GF-D8 (cell line): Measurements from ENCODE around the gene ZFP42.
"Not testable (repeated sequence)": the region's sequence is repeated elsewhere in the genome, so short reads cannot be mapped to it uniquely, and the experiment has no call there.

Experiments
- DNase-seq: peaks from one replicate; lab custom pipeline; 2025; lab: John Stamatoyannopoulos, UW

The ZFP42 gene

DNA sequence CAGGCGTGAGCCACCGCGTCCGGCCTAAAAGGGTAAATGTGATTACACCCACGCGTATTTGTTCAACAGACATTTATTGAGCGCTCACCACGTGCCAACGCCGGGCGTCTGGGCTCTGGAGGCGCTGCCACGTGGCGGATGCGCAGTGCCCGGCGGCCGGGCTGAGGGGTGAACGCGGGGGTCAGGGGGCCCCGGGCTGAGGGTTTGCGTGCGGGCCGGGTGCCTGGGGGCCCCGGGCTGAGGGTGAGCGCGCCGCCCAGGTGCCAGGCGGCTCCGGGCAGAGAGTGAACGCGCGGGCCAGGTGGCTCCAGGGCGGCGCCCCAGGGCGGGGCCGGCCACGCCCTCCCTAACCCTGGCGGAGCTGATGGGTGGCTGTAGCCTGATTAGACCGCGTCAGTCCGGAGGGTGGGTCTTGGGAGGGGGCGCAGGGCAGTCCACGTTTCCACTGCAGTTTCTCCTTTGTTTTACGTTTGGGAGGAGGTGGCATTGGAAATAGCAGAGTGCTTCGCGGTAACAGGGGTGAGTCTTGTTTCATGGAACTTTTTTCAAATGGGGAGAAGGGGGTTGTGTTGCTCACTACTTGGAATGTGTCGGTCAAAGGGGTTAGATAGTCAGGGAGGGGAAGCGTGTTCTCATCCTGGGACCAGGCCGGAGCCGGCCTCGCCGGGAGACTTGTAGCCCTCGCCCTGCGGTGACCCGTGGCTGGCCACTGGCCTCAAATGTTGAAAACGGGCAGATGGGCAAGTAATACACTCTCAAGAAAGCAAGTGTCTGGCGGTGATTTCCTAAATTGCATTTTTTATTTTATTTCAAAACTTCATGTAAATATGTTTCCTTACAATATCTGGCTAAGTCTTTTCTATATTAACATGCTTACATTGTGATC, at the start of gene ZFP42:
TSS of gene ZFP42 (plus strand) at position 450 of the 886 bp plus-strand sequence. CDS start 7,037 bp downstream, outside the sequence.
- no peak for DNase-seq

DNA sequence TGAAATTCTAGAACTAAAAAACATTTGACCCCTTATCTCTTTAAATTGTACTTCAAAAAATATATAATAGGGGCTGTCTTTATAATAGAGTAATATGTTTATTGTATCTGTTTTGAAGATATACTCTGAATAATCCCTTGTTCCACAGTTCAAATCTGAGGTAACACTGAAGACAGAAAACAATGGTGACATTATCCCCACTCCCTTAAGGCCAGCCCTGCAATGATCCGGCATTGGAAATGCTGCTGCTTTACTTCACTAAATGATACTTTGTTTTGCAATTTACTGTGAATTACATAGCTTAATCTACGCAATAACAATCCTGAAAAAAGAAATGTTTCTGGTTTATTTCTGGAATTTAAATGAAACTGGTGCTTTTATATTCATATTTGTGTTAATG, 34.4 kb upstream of the ZFP42 start:
- no peak for DNase-seq

DNA sequence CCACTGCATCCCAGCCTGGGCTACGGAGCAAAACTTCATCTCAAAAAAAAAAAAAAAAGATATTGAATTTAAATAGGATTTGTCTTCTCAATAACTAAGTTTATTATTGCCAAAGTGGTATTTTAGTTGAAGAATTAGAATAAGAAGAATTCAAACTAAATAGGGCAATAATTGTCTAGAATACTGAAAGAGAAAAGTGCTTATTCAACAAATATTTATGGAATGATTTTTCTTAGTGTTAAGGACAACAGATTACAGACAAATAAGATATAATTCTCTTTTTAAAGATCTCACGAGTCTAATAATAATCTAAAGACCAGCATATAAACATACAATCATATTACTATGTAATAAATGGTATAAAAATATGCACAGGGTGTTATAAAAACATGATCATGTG, 33.6 kb upstream of the ZFP42 start:
- DNase-seq, result no peak

DNA sequence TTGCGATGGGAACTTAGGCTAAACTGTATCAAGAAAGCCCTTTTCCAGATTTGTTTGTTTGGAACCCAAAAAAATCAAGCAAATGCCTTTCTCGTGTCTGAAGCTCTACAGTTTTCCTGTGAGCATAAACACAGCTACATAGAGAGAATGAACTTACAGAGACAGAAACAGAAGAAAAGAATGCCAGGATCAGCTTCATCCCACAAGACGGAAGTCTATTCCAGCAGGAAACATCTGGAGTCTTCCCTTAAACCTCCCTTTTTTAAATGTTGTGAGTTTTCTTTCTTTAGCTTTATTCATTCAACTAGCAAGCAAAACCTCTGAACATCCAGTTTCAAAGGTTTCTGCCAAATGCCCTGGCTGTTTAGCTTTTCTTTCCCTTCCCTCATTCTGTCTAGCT, 32.6 kb upstream of the ZFP42 start:
- DNase-seq, result no peak

DNA sequence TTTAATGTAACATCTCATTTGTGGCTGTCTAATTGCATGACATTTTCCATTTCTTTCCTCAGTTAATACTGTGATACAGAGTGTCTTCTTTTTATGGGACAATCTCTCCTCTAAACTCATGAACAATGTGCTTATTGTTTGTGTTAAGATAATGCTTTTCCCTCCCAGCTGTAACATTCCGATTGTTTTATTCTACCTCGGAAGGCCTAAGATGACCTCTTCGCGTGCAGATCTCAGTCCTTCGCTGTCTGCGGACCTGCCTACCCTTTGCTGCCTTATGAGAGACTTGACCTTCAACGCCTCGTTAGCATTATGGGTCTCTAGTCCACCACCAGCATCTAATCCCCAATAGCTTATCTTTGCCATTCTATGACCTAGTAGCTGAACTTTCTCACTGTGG, 29.8 kb upstream of the ZFP42 start:
- DNase-seq, result no peak

DNA sequence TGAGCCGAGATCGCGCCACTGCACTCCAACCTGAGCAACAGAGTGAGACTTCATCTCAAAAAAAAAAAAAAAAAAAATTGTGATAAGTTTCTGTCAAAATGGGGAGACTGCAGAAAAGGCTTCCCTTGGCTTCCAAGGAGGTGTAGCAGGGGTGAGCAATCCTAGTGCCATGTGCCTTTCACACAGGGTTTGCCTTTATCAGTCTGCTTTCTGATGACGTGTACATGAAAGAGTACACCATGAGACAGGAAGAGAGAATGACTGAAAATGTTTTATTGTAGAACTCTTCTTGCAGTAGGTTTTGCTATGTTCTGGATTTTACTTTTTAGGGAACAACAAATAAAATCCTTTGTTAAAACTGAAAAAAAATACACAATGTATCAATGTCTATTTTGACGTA, 23.4 kb upstream of the ZFP42 start:
- no peak for DNase-seq

DNA sequence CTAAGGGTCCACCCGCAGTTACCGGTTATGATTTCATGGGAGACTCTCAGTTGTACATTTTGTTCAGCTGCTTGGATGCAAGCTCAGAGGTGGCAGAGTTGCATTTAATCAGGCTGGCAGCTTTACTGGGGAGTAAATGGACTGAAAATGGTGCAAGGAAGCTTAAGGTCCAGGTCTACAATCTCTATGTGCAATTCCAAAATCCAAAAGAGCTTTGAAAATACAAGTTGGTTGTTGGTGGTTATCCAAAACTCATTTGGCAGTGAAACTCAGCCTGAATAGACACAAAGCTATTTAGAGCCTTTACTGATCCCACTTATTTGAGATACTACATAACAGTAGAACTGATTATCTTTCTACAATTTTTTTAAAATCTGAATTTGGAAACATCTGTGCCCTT, 11.8 kb upstream of the ZFP42 start:
- DNase-seq, result no peak

DNA sequence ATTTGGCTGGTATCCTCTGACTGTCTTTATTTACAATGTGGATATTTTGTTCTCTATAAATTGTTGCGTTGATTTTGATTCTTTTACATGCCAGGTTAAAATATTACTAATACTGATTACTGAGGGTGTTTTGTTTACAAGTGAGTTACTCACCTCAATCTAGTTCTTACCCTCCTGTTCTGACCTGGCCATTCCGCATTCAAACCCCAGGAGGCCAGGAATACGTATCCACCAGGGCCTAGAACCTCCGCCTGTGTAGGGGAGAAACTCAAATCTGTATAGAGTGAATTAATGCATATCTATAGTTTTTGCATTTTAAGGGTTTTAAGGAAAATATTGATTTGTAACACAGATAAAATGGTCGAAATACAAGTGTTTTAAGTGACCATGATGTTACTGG, 2.6 kb upstream of the ZFP42 start:
- no peak for DNase-seq

DNA sequence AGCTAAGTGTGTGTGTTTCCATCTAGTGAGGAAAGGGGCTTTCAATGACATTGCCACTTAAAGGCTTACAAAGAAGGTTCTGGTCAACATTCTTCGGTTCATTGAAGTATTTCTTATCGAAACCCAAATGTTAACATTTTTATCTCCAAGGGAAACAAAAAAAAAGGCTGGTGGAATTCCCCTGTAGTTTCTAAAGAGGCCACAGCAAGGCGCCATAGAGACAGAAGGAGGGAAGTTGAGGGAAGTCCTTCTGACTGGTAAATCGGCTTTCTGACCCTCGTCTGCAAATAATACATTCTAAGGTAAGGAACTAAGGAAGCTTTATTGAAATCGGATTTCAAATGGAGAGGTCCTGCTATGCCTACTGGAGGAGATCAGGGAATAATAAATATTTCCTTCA, 1.7 kb upstream of the ZFP42 start:
- DNase-seq, result no peak

DNA sequence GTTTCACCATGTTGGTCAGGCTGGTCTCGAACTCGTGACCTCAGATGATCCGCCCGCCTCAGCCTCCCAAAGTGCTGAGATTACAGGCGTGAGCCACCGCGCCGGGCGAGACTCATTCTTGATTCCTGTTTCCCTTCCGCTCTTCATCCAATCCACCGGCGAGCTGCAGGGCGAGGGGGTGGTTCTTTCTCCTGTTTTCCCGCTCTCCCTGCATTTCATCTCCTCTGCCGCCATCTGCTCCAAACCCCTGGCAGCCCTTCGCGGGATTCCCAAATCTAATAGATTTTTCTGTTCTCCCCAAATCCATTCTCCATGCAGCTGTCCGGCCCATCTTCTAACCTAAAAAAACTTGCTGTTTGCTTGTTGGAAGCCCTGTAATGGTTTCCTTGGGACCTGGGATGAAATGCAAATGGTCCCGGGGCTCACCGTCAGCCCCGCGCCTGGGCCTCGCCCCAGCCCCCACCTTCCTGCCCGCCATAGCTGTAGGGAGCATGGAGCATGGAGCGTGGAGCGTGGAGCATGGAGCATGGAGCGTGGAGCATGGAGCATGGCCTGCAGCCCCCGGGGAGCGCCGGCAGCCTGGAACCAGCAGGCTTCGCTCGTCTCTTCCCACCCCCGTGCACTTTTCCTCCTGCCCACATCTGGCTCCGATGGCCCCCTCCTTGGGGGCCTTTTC, 1.1 kb downstream of the ZFP42 start:
- DNase-seq, result no peak

DNA sequence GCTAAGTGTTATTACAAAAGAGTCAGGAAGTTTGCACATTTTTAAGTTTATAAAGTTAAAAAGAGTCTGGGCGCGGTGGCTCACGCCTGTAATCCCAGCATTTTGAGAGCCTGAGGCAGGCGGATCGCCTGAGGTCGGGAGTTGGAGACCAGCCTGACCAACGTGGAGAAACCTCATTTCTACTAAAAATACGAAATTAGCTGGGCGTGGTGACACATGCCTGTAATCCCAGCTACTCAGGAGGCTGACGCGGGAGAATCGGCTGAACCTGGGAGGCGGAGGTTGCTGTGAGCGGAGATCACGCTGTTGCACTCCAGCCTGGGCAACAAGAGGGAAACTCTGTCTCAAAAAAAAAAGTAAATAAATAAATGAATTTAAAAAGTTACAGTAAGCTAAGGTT, 2.4 kb downstream of the ZFP42 start:
- DNase-seq, result not testable (repeated sequence)

DNA sequence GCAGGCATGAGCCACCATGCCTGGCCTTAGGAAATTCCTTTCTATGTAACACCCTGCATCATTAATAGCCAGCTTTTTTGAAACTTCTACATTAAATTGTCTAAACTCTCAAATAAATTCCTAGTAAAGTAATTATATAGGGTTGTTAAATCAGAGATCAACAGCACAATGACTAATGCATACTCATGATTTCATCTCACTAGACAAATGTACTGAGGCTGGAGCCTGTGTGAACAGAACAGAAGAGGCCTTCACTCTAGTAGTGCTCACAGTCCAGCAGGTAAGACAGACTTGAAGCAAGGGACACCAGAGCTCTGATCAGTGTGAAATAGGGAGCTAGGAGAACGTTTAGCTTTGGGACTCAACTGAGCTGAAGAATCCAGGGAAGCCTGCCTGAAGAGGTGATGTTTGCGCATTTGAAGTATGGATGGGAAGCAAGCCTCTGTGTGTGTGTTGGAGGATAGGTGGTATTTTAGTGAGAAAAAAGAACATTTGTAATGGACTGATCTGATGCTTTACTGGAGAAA, 3.9 kb downstream of the ZFP42 start:
- DNase-seq, result no peak

DNA sequence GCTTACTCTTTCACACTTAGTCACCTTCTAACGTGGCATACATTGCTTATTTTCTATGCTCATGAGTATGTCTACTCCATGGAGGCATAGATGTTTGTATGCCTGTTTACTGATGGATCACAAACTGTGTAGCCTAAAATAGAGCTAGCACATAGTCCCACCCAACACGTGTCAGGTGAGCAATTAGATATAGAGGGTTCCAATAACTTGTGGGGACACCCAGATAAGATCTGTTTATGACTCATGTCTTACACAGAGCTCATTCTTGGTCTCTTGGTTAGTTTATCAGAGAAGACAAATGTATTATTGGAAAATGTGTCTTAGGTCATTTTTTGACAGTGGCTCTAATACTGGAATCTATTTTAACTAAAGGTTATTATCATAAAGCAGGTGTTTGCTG, 6.8 kb downstream of the ZFP42 start:
- no peak for DNase-seq

DNA sequence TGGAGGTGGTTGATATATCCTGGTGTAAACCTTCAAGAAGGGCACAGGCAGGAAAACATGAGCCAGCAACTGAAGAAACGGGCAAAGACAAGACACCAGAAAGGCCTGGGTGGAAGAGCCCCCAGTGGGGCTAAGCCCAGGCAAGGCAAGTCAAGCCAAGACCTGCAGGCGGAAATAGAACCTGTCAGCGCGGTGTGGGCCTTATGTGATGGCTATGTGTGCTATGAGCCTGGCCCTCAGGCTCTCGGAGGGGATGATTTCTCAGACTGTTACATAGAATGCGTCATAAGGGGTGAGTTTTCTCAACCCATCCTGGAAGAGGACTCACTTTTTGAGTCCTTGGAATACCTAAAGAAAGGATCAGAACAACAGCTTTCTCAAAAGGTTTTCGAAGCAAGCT, 7.2 kb downstream of the ZFP42 start:
- no peak for DNase-seq

DNA sequence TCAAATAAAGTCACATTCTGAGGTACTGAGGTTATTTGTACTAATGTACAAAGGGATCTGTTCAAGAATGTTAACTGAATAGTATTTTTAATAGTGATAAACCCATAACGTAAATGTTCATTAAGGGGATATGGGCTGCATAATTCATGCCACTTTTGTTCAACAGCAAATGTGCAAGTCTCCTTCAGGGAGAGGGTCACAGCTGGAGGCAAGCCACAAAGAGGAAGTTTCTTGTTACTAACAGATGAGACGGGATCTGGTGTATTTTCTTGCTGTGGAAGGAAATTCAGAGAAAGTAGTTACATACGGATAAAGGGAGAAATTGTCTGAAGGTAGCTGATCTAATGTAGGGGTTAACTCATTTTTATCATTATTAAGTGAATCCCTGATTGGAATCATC, 10.0 kb downstream of the ZFP42 start:
- peak; percentile 7 for DNase-seq

DNA sequence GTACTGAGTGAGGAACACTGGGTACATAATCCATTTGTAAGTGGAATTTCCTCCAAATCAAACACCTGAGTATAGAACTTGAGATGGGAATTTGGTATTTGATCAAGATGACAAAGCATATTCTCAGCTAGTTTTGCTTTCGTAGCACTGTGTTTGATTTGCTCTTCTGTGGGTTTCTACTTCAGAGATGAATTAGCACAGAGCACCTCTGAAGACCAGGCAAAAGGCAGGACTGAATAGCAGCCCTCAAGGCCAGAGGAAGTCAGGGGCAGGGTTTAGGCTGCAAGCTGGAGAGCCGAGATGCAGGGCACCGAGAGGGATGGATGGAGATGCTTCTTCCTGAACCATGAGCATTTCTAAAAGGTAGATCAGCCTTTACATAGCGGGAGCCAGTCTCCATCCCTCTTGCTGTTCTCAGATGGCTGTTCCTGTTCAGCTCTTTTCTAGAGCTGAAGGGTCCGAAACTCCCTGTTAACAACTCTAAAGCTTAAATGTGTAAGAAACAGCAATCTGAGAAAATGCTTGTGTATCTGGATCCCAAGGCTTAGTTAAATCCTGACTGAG, 10.8 kb downstream of the ZFP42 start:
- no peak for DNase-seq

DNA sequence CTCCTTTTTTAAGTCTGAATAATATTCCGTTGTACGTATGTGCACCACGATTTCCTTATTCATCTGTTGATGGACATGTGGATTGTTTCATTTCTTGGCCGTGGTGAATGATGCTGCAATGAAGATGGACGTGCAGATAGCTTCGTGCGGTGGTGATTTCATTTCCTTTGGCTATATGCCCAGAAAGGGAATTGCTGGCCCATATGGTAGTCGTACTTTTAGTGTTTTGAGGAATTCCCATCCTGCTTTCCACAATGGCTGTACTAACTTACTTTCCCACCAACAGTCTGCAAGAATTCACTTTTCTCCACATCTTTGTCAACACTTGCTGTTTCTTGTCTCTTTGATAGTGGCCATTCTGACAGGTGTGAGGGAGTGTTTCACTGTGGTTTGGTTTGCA, 12.8 kb downstream of the ZFP42 start:
- peak; percentile 35 for DNase-seq

DNA sequence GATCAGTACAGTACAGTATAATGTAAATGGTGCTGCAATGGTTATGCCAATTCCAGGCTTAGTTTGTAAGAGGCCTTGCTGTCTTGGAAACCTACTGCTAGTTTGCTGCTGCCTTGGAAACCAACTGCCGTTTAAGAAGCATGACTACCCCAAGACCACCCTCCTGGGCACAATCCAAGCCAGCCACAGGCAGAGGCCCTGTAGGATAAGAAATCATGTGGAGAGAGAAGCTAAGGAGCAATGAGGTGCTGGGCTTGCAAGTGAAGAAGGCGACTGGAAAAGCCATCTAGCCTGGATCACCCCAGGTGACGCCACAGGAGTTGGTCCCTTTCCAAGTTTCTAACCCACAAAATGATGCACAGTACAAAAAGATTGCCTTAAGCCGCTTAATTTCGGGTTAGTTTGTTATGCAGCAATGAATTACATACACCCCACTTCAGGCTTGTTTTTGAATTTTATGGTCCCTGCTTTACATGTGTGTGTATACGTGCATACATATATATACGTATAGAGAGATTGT, 16.9 kb downstream of the ZFP42 start:
- no peak for DNase-seq

DNA sequence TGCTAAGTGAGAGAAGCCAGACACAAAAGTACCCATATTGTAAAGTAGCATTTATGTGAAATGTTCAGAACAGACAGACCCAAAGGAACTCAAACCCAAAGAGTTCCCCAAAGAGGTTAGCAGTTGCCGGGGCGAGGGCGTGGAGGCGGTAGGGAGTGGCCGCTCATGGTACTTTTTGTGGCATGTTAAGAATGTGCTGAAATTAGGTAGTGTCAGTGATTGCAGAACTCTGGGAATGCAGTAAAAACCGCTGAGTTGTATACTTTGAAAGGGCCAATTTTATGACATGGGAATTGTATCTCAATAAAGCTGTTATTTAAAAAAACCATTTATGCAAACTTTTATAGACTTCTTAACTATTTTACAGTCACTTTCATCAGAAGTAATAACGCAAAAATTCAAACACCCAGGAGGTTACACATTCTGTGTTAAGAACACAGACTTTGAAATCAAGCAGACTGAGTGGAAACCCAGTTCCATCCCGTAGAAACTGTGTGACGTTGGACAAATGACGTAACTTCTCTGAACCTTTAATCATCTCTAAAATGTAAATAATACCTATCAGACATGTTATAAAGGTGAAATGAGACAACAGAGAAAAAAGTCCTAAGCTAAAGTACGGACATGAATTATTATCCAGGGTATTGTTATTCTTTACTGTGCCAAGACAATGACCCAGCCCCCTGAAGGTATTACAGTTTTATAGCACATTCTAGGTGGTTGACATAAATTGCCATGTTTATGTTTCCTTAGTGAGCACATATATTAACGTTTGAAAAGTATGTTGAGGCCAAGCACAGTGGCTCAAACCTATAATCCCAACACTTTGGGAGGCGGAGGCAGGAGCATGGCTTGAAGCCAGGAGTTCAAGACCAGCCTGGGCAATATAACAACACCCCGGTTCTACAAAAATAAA, 19.7 kb downstream of the ZFP42 start:
- DNase-seq, result no peak

DNA sequence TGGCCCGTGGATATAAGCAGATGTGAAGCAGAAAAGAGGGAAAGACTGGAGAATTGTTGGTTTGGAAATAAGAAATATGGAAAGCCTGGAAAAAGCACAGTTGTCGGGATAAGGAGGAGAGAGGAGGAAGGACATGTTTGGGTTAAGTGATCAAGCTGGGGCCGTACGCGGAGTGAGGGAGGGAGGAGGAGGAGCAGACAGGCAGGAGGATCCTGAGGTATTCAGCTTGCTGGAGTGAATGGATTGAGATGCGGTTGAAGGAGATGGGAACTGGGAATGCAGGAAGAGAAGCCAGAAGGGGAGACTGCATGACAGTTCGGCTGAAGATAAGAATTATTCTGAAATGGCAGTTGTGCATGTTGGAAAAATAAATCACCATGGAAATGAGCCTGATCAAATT, 21.2 kb downstream of the ZFP42 start:
- no peak for DNase-seq

DNA sequence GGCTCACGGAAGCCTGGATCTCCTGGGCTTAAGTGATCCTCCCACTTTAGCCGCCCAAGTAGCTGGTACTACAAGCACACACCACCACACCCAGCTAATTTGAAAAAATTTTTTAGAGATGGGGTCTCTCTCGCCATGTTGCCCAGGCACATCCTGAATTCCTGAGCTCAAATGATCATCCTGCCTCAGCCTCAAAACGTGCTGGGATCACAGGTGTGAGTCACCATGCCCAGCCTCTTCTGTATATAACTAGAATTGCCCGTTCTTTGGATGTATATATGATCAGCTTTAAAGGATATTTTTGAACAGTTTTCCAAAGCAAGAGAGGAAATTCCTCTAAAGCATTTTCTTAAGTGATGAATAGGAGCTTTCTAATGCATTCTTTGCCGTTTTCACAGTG, 22.7 kb downstream of the ZFP42 start:
- DNase-seq, result no peak
